H9 (cell line): Measurements from ENCODE around the gene TECPR2. TPM values are rescaled to one million over a fixed set of nuclear protein-coding genes. Genes with fewer than 3 reads are reported as not detected.
A peak's percentile ranks its signal among the peaks of the same experiment; 100 is the strongest.

Experiments used
- DNase-seq: peaks from one replicate; pipeline ENCODE4 v3.0.0-alpha.2; 2017
- H2AFZ ChIP-seq: one replicate; pipeline ENCODE4 v1.6.1; 2013; ENCODE audit warnings: mild to moderate bottlenecking, low read length, control low read depth, moderate library complexity
- H2AK5ac ChIP-seq: 2 replicates; pipeline ENCODE4 v1.6.1; 2013; ENCODE audit warnings: low read length, control low read depth, mixed read lengths; ENCODE audit not compliant: insufficient read length
- H2BK120ac ChIP-seq: one replicate; pipeline ENCODE4 v1.6.1; 2013; ENCODE audit warnings: low read depth, mild to moderate bottlenecking, low read length, control low read depth, inconsistent platforms; ENCODE audit not compliant: poor library complexity, severe bottlenecking
- H2BK12ac ChIP-seq: 2 replicates; pipeline ENCODE4 v1.6.1; 2013; ENCODE audit warnings: low read length, control low read depth, mixed read lengths, low read depth; ENCODE audit not compliant: insufficient read length
- H2BK15ac ChIP-seq: 2 replicates; pipeline ENCODE4 v1.6.1; 2013; ENCODE audit warnings: low read depth, low read length, control low read depth
- H2BK20ac ChIP-seq: one replicate; pipeline ENCODE4 v1.6.1; 2013; ENCODE audit warnings: low read depth, mild to moderate bottlenecking, low read length, control low read depth, inconsistent platforms; ENCODE audit not compliant: poor library complexity, severe bottlenecking
- H2BK5ac ChIP-seq: 2 replicates; pipeline ENCODE4 v1.6.1; 2013; ENCODE audit warnings: low read length, control low read depth, mixed read lengths; ENCODE audit not compliant: insufficient read length
- H3K14ac ChIP-seq: 2 replicates; pipeline ENCODE4 v1.6.1; 2013; ENCODE audit warnings: low read length, control low read depth; ENCODE audit not compliant: insufficient read depth
- H3K18ac ChIP-seq: 2 replicates; pipeline ENCODE4 v1.6.1; 2013; ENCODE audit warnings: low read depth, mild to moderate bottlenecking, mixed read lengths, low read length, control low read depth; ENCODE audit not compliant: insufficient read length
- H3K23ac ChIP-seq: 2 replicates; pipeline ENCODE4 v1.6.1; 2013; ENCODE audit warnings: low read length, control low read depth, mixed read lengths, low read depth; ENCODE audit not compliant: insufficient read length
- H3K23me2 ChIP-seq: 2 replicates; pipeline ENCODE4 v1.6.1; 2013; ENCODE audit warnings: low read depth, mild to moderate bottlenecking, mixed read lengths, low read length, control low read depth; ENCODE audit not compliant: insufficient read length, poor library complexity, severe bottlenecking
- H3K27ac ChIP-seq: 2 replicates; pipeline ENCODE4 v1.5.1; 2013; ENCODE audit warnings: low read length, control low read depth, mixed read lengths, low read depth; ENCODE audit not compliant: insufficient read length
- H3K27me3 ChIP-seq: 2 replicates; pipeline ENCODE4 v1.6.1; 2013; ENCODE audit warnings: low read length, control low read depth, inconsistent platforms; ENCODE audit not compliant: insufficient read depth
- H3K4ac ChIP-seq: 2 replicates; pipeline ENCODE4 v1.6.1; 2013; ENCODE audit warnings: low read depth, mild to moderate bottlenecking, control low read depth, inconsistent platforms, low read length, moderate library complexity
- H3K4me1 ChIP-seq: 2 replicates; pipeline ENCODE4 v1.6.1; 2013; ENCODE audit warnings: low read length, control low read depth, inconsistent platforms; ENCODE audit not compliant: insufficient read depth
- H3K4me2 ChIP-seq: 2 replicates; pipeline ENCODE4 v1.6.1; 2013; ENCODE audit warnings: low read length, control low read depth, mixed read lengths; ENCODE audit not compliant: insufficient read length, insufficient read depth
- H3K56ac ChIP-seq: 2 replicates; pipeline ENCODE4 v1.6.1; 2013; ENCODE audit warnings: low read depth, mild to moderate bottlenecking, mixed read lengths, low read length, control low read depth; ENCODE audit not compliant: insufficient read length
- H3K79me1 ChIP-seq: 2 replicates; pipeline ENCODE4 v1.6.1; 2013; ENCODE audit warnings: low read depth, mild to moderate bottlenecking, moderate library complexity, low read length, control low read depth, inconsistent platforms; ENCODE audit not compliant: insufficient read depth, poor library complexity, severe bottlenecking
- H3K79me2 ChIP-seq: 2 replicates; pipeline ENCODE4 v1.6.1; 2013; ENCODE audit warnings: low read length, control low read depth, inconsistent platforms; ENCODE audit not compliant: insufficient read depth
- H3K9ac ChIP-seq: 2 replicates; pipeline ENCODE4 v1.6.1; 2013; ENCODE audit warnings: low read length, control low read depth, mixed read lengths; ENCODE audit not compliant: insufficient read length; ENCODE audit errors: extremely low read depth
- H3K9me3 ChIP-seq: one replicate; pipeline ENCODE4 v1.6.1; 2013; ENCODE audit warnings: low read depth, low read length, inconsistent platforms; ENCODE audit not compliant: control insufficient read depth
- H3T11ph ChIP-seq: one replicate; pipeline ENCODE4 v1.6.1; 2013; ENCODE audit warnings: mild to moderate bottlenecking, low read length, control low read depth, inconsistent platforms
- H4K20me1 ChIP-seq: one replicate; pipeline ENCODE4 v1.6.1; 2013; ENCODE audit not compliant: control insufficient read depth, insufficient read length, insufficient read depth
- H4K5ac ChIP-seq: 2 replicates; pipeline ENCODE4 v1.6.1; 2013; ENCODE audit warnings: low read depth, mild to moderate bottlenecking, mixed read lengths, low read length, control low read depth; ENCODE audit not compliant: insufficient read length
- H4K8ac ChIP-seq: replicated peaks from 2 replicates; pipeline ENCODE4 v1.6.1; 2013; ENCODE audit warnings: low read length, control low read depth, mixed read lengths, low read depth; ENCODE audit not compliant: insufficient read length
- H4K91ac ChIP-seq: 2 replicates; pipeline ENCODE4 v1.6.1; 2013; ENCODE audit warnings: low read depth, mild to moderate bottlenecking, moderate library complexity, mixed read lengths, low read length, control low read depth; ENCODE audit not compliant: insufficient read length
- H3K27ac Mint-ChIP-seq, 3 experiments: 2 replicates in 2 of 3; 3 replicates in 1 of 3; pipeline ENCODE4 v1.8.0; 2020 to 2021; ENCODE audit warnings: mixed read lengths in 3 of 3, mild to moderate bottlenecking in 1 of 3, moderate library complexity in 1 of 3
- H3K27me3 Mint-ChIP-seq: 2 replicates; pipeline ENCODE4 v1.8.0; 2021; ENCODE audit warnings: low read depth, mild to moderate bottlenecking, moderate library complexity, mixed read lengths
- H3K36me3 Mint-ChIP-seq, 3 experiments: 2 replicates in 2 of 3; 3 replicates in 1 of 3; pipeline ENCODE4 v1.8.0; 2020 to 2021; ENCODE audit warnings: low read depth in 3 of 3, mixed read lengths in 3 of 3; ENCODE audit not compliant: insufficient read depth in 1 of 3
- H3K4me1 Mint-ChIP-seq, 2 experiments: 2 replicates each; pipeline ENCODE4 v1.8.0; 2020; ENCODE audit warnings: mixed read lengths in 2 of 2
- H3K4me3 Mint-ChIP-seq, 2 experiments: 2 replicates in 1 of 2; 3 replicates in 1 of 2; pipeline ENCODE4 v1.8.0; 2020 to 2021; ENCODE audit warnings: mild to moderate bottlenecking in 2 of 2, mixed read lengths in 2 of 2, moderate library complexity in 1 of 2
- H3K9me3 Mint-ChIP-seq, 2 experiments: 2 replicates in 1 of 2; 3 replicates in 1 of 2; pipeline ENCODE4 v1.8.0; 2020; ENCODE audit warnings: mild to moderate bottlenecking in 2 of 2, mixed read lengths in 2 of 2, moderate library complexity in 1 of 2
- WGBS: extraction: QIAGEN DNeasy Blood & Tissue Kit; methylation state at CpG from one replicate; pipeline ENCODE4 v1.1.7; 2013; ENCODE audit warnings: missing lambda C conversion rate, low lambda C conversion rate, mixed read lengths; ENCODE audit not compliant: insufficient read length; ENCODE audit errors: extremely low coverage; 5-methylcytosine and 5-hydroxymethylcytosine counted together
- total RNA-seq: library from RNA; stranded (reverse); gene quantifications from 2 replicates; pipeline ENCODE4 v1.2.1, GENCODE V29; 2021
- TF ChIP-seq, protein P1 (sequence below): fragments of 200-600 bp; sonication (generic); conservative IDR thresholded peaks from 3 replicates; pipeline ENCODE4 v1.8.0; 2021; ENCODE audit warnings: antibody characterized with exemption, mild to moderate bottlenecking

Gene TECPR2
- total RNA-seq, 1 experiment from 2014 or later, result 15.4 TPM

DNA sequence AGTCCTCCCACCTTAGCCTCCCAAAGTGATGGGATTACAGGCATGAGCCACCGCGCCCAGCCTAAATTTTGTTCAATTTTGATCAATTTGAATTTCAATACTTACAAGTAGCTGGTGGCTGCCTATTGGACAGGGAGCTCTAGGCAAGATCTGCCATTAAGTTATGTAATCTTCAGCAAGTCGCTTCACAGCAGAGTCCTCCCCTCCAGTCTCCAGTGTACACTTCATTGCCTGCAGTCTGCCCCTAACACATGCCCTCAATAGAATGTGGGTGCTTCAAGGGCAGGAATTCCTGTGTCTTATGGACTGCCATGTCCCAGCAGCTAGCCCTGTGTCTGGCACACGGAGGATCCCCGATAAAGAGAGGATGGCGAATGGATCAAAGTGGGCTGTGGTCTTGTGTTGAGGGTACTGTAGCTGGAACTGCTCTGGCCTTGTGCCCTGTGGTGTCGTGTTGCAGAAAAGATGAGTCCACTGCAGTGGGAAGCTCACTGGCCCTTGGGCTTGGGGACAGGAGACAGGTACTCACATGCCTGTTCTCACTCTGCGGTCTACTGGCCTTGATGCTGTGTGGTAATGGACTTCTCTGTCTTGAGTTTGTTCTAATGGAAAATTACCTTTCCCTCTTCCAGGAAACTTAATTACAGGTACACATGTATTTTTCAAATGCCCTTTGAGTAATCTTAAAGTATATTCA lies 67.6 kb downstream of the TECPR2 start:
- no peaks in the 10 kb centered on the region for H4K20me1 ChIP-seq
- H3K27ac Mint-ChIP-seq, result peak overlapping the region in 2 of 3 experiments; percentile 27 to 83; a peak in 3 of 7 replicates

More for the DNA sequence above, 67.6 kb downstream of the TECPR2 start:
- Histone ChIP-seq H3T11ph (no peak overlapping the region), H4K8ac (no peak overlapping the region), H2BK12ac (no peak overlapping the region), H2BK15ac (no peak overlapping the region), H4K91ac (no peak overlapping the region), H4K5ac (no peak overlapping the region), H3K23ac (no peak overlapping the region), H3K14ac (no peak overlapping the region; the same call in 1 of the 2 replicates), H2BK5ac (no peak overlapping the region), H3K27me3 (no peaks in the 10 kb centered on the region), H2AK5ac (no peak overlapping the region), H2BK20ac (no peak overlapping the region), H3K4me2 (no peak overlapping the region), H3K79me1 (no peaks in the 10 kb centered on the region), H3K23me2 (no peaks in the 10 kb centered on the region), H2BK120ac (no peak overlapping the region), H3K27ac (no peak overlapping the region), H3K9ac (no peak overlapping the region), H3K18ac (no peak overlapping the region), H3K56ac (no peak overlapping the region), H3K9me3 (no peaks in the 10 kb centered on the region), H3K79me2 (no peaks in the 10 kb centered on the region), H3K4ac (no peak overlapping the region), H3K4me1 (no peaks in the 10 kb centered on the region; the same call in 1 of the 2 replicates), H2AFZ (no peak overlapping the region)
- H3K4me1 Mint-ChIP-seq, result peaks cover 4 to 5% of the 10 kb centered on the region in 2 experiments; a peak in 3 of 4 replicates
- TF ChIP-seq, protein P1, sequence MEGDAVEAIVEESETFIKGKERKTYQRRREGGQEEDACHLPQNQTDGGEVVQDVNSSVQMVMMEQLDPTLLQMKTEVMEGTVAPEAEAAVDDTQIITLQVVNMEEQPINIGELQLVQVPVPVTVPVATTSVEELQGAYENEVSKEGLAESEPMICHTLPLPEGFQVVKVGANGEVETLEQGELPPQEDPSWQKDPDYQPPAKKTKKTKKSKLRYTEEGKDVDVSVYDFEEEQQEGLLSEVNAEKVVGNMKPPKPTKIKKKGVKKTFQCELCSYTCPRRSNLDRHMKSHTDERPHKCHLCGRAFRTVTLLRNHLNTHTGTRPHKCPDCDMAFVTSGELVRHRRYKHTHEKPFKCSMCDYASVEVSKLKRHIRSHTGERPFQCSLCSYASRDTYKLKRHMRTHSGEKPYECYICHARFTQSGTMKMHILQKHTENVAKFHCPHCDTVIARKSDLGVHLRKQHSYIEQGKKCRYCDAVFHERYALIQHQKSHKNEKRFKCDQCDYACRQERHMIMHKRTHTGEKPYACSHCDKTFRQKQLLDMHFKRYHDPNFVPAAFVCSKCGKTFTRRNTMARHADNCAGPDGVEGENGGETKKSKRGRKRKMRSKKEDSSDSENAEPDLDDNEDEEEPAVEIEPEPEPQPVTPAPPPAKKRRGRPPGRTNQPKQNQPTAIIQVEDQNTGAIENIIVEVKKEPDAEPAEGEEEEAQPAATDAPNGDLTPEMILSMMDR, result no peak
- H3K27me3 Mint-ChIP-seq, result no peaks in the 10 kb centered on the region
- H3K4me3 Mint-ChIP-seq, result no peak overlapping the region
- WGBS, result no CpG with 5 or more reads among the region's 8 CpGs
- DNase-seq, result no peak
- peaks cover 13 to 35% (median 18%) of the 10 kb centered on the region in 3 experiments for H3K36me3 Mint-ChIP-seq
- no peaks in the 10 kb centered on the region for H3K9me3 Mint-ChIP-seq
